NB4 (cell line): ENCODE results near the gene AACS.

Experiments used
- CTCF ChIP-seq: IDR thresholded peaks from one replicate; pipeline ENCODE4 v1.5.1; 2012; ENCODE audit warnings: low read depth, low read length
- POLR2A ChIP-seq: IDR thresholded peaks from 2 replicates; pipeline ENCODE4 v1.6.1; 2011; ENCODE audit warnings: mild to moderate bottlenecking; ENCODE audit not compliant: insufficient read length; ENCODE audit errors: extremely low read depth

DNA sequence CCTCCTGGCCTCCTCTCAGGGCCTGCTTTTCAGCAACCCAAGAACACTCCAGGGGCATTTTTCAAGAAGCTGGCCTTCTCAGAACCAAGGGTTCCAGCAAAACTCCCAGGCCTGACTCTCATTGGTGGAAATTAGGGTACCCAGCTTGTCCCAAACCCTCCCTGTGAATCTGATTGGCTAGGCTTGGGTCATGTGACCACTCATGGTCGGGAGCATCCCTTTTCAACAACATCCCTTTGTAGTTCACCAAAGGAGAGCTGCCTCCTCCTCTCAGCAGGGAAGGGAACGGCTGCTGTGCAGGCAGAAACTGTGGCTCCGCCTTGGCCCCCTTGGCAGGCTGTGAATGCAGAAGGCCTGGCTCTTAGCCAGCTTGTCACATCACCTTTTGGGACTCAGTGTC is 94.5 kb downstream of the AACS start:
- TF ChIP-seq CTCF (no peak), POLR2A (no peak)
